Fibroblast of the conjunctiva (primary cell): Measurements from ENCODE around the gene VDAC2.
A peak's percentile ranks its signal among the peaks of the same experiment; 100 is the strongest.
"Not testable (repeated sequence)": the region's sequence is repeated elsewhere in the genome, so short reads cannot be mapped to it uniquely, and the experiment has no call there.

Source experiments
- DNase-seq: peaks from one replicate; pipeline ENCODE4 v3.0.0-alpha.2; 2010; ENCODE audit warnings: low read depth

Gene VDAC2, protein sequence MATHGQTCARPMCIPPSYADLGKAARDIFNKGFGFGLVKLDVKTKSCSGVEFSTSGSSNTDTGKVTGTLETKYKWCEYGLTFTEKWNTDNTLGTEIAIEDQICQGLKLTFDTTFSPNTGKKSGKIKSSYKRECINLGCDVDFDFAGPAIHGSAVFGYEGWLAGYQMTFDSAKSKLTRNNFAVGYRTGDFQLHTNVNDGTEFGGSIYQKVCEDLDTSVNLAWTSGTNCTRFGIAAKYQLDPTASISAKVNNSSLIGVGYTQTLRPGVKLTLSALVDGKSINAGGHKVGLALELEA

DNA sequence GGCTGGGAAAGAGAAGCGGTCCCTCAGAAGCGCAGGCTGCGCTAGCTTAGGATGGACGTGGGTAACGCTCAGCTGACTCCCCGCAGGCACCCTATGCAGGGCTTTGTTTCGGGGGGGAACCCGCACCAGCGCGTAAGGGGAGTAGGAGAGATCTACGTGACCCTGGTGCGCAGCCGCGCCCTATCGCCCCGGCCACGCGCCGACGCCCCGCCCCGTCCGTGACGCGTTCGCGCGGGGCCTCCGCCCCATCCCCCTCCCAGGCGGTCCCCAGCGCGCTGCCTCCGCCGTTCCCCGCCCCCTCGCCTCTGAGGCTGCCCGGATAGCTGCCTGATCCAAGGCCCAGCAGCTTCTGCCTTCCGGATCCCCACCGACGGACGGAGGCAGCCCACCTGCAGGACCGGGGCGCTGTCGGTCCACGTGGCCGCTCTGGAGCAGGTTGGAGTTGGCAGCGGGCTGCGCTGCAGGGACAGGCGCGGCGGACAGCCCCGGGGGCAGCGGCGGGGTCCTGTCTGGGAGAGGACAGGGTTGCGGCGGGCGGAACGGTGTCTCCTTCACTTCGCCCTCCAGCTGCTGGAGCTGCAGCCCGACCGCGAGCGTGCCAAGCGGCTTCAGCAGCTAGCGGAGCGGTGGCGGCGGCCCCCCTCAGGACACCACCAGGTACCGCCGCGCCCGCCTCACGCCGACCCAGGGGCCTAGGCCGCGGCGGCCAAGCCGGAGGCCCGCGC is at the start of gene VDAC2:
VDAC2 (plus strand) TSS at position 515 of the 725 bp plus-strand sequence. CDS start 363 bp downstream, outside the sequence.
- peak; percentile 70 for DNase-seq

DNA sequence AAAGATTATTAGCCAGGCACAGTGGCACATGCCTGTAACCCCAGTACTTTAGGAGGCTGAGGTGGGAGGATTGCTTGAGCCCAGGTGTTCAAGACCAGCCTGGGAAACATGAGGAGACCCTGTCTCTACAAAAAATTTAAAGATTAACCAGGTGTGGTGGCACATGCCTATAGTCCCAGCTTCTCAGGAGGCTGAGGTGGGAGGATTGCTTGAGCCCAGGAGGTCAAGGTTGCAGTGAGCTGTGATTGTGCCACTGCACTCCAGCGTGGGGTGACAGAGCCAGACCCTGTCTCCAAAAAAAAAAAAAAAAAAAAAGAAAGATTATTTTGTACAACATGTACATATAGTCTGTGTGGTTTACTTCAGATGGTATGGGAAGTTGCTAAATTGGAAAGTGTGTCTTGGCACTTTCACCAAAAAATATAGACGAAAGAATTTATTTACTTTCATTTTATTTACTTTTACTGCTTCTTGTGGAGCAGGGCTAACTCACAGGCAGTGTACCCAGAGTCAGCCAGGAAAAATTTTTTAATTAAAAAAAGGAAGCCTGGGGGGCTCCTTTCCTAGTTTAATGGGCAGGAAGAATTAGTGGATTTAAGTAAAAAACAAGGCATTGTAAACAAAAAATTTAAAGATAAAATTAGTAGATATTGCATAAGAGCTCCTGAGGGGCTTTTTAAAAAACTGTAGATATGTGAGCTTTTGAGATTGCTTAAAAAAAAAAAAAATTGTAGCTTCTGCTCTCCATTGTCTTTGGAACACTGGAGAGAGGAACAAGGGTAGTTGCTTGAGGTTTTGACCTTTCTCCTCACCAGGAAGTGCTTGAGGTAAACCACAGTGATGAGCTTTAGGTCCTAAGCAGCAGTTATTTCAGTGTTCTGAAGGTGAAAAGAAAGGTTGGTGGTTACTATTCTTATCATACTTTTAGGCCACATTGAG is 44.6 kb upstream of the VDAC2 start:
- DNase-seq = no peak

DNA sequence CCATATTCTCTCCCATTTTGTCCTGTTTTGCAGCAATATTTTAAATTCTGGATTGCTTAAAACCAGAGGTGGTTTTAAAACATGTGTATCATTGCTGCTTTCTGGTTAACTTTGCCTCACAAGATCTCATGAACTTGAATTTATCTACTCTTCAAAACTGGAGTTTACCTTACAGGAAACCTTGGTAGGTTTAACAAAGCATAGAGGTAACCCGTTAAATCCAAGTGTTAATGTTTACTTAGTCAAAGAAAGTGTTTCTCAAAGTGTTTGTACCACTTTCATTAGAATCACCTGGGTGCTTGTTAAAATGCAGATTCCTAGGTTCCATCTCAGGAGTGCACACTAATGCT is 44.0 kb upstream of the VDAC2 start:
- DNase-seq = no peak

DNA sequence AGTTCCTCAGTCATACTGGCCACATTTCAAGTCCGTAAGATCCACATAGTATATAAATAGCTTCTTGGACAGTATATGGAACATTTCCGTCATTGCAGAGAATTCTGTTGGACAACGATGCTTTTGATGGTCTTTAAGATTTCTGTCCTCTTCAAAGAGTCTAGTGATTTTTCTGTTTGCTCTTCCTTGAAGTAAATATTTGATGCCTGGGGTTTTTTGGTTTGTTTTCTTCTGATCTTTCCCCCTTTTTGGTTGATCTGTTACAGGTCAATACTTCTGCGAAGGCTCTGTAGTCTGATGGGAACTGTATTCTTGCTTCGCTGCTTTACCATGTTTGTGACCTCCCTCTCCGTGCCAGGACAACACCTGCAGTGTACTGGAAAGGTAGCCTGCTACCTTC is 42.3 kb upstream of the VDAC2 start:
- DNase-seq = no peak

DNA sequence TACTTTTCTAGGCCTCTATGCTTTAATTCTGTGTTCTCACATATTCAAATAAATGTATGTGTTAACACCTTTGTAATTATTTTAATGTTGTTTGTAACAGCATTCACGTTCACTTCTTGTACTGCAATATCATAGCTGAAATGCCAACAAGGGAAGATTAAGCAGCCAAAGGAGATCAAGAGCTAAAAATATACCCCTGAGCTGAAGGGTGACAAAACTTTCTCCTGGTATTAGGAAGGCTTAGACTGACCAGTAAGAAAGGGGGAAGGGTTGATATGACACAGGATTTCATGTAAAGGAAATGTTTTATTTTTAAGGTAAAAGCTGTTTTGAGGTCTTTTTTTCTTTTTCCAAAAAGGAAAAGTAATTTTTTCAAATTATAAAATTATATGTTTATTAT is 40.4 kb upstream of the VDAC2 start:
- no peak for DNase-seq

DNA sequence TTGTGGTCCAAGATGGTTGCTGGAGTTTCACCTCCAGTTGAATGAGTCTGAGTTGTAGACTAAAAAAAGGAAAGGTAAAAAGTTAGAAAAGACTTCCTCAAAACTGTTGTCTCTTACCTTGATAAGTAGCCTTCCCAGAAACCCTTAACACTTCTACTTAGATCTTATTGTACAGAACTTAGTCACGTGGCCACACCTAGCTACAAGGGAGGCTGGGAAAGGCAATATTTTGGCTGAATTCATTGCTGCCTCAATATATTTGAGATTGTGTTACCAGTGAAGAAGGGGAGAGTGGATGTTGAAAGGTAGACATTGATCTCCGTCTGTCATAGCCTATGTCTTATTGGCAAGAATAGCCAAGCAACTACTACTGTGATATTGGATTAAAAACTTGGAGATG is 35.5 kb upstream of the VDAC2 start:
- DNase-seq = no peak

DNA sequence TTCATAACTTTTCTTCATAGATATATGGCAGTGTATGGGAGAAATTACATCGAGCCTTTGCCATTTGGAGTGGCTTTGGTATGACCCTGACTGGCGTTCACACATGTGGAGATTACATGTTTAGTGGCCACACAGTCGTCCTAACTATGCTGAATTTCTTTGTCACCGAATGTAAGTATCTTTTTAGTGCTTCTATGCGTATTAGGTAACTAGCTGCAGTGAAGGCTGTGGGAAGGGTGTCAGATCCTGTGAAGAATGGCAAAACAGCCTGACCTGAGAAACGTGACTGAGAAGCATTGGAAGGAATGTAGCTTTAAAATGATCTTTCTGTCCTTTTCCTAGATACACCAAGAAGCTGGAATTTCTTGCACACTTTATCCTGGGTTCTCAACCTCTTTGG is 34.5 kb upstream of the VDAC2 start:
- DNase-seq = no peak

DNA sequence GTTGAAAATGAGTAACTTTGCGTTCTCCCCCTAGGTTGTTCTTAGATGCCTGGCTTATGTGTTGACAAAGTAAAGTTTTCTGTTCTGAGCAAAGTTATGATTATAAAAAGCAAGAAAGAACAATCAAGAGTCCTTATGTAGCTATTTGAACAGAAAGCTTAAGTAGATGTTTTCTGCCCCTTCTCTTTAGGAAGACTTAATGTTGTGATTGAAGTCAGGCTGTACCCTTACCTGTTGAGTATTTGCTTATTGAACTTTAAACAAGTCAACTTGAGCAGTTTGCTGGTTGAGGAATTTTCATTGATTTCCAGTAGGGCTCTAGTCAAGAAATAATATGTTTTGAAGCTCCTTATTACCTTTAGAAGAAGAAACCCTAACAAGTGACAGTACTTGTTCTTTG is 33.9 kb upstream of the VDAC2 start:
- DNase-seq = no peak

DNA sequence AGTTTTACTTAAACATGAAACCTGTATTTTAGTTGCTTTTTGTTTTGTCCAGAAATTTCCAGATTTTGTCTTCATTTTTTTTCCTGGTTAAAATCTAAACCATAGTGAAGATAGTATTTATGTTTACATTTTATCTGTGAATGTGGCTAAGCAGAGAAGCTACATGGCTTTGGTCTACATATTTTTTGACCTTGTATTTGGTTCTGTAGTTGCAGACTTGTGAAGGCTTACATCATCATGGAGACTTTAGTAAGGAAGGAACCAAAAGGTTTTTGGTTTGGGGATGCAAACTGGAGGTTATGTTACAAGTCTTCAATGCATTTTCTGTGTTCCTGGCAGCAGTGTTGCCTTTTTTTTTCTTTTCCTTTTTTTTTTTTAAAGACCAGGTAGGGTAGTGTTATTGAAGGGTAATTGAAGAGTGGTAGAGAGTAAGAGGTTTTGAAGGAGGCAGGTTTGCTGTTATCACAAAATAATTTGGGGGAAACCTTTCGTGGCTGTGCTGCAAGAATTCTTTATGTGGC is 30.9 kb upstream of the VDAC2 start:
- DNase-seq = no peak

DNA sequence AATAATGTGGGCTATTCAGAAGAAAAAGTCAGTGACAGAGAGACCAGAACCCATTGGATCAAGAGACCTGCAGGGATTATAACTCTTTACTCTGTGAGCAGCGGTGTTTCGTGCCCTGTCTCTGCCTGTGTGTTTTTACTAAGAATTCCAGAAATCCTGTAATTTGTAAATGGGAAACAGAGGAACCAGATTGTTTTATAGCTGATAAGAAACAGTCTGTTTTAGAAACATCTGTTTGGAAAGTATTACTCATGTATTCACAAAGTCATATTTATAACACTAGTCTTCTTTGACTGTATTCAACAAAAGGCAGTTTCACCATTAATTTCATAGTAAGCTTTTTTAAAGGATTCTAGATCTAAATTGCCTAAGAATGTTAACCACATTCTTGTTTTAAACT is 30.0 kb upstream of the VDAC2 start:
- no peak for DNase-seq

DNA sequence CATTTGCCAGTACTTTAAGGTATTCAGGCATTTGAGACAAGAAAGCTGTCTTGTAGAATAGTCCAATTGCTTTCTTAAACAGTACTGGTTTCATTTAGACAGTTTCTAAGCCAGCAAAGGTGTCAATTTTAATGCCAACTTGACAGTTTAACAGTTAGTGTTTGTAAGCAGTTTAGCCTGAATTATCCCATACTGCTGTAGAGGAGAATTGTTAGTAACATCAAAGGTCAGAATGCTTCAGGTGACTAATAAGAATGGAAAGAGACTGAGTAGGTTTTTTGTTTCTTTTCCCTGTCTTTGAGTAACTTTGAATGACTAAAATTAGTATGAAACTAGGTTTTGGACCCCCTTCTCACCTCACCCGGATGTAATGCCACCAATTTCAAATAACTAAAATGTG is 29.5 kb upstream of the VDAC2 start:
- no peak for DNase-seq

DNA sequence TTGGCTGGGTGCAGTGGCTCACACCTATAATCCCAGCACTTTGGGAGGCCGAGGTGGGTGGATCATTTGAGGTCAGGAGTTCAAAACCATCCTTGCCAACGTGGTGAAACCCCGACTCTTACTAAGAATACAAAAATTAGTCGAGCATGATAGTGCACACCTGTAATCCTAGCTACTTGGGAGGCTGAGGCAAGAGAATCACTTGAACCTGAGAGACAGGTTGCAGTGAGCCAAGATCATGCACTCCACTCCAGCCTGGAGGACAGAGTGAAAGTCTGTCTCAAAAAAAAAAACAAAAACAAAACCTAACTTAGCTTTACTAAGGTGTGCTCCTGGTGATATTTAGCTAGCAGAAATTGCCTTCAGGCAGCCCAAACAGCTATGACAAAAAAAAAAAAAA is 24.3 kb upstream of the VDAC2 start:
- DNase-seq = no peak

DNA sequence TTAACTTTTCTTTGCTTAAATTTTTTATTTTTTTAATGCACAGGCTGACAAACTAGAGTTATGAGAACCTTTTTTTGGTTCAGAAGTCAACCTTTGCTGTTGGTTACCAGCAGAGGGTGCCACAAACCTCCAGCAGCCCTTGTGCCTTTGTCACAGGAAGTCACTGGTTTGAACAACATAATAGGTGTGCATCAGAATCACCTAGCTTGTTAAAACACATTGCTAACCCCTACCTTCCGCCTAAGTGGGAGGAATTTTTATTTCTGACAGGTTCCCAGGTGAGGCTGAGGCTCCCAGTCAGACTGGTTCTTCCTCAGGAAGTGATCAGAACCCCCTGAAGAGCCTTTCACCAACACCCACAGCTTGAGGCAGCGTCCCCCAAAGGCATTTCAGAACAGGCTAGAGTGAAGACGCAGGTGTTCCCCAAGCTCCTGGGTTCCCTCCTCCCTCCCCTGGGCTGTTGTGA is 22.6 kb upstream of the VDAC2 start:
- DNase-seq = no peak

DNA sequence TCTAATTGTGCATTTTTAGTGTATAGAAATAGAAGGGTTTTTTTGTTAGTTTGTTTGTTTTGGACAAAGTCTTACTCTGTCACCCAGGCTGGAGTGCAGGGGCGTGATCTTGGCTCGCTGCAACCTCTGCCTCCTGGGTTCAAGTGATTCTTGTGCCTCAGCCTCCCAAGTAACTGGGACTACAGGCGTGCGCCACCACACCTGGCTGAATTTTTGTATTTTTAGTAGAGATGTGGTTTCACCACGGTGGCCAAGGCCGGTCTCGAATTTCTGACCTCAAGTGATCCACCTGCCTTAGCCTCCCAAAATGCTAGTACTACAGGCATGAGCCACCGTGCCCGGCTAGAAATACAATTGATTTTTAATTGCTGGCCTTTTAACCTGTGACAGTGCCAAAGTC is 22.1 kb upstream of the VDAC2 start:
- not testable (repeated sequence) for DNase-seq

DNA sequence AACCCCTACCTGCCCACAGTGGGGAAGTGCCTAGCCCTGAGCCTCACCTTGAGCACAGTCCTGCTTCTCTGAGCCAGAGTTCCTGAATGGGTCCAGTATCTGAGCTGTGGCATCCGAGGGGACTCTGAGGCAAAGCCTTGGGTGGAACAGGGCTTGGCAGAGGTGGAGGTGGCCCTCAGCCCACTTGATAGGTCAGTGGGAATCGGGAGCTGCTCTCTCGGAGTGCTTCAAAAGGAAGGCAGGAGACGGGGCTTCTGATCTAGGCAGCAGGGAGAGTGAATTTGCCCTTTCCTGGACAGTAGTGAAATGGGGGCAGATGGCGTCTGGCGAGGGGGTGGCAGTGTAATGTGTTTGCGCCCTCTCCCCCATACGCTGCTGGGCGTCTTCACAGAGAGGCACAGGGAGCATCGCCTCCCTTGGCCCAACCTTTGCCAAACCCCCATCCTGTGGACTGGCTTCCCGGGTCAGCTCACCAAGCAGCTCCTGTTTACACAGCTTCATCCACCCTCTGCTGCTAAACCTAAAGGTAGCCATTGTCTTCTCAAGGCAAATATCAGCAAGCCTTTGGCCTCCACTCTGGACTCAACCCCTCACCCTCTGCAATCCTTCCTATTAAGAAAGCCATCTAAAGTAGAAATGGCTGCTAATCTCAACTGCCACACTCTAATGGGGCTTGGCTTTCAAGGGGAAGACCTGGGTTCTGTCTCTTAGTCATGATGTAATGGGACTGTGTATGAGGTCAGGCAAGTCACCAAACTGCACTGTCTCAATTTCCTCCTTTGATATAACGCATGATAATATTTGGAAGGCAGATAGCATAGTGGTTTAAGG is 21.1 kb upstream of the VDAC2 start:
- no peak for DNase-seq

DNA sequence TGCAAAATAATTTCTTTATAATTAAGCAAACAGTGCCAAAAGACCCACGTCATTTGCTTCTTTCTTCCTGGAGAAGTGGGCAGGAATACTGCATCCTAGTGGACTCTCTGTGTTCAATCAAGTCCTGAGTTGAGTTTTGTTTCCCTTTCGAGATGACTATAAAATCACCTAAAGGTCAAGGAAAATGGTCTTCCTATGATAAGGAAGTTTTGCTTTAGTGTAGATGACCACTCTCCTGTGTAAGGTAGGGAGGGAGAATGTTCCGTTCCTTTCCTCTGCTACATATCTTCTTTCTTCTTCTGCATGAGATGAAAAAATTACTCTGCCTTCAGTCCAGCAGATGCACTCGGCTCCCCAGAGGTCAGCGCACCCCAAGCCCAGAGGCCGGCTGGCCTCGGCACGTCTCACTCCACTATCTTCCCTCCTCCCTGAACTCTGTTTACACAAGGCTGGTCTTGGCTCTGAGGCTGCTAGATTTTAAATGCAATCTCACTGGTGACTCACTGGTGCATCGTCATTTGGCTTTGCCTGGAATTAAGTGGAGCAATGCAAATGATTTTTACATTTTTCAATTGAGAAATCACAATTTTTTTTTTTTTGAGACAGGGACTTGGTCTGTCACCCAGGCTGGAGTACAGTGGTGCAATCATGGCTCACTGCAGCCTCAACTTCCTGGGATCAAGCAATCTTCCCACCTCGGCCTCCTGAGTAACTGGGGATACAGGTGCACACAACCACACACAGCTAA is 18.6 kb upstream of the VDAC2 start:
- peak; percentile 76 for DNase-seq

DNA sequence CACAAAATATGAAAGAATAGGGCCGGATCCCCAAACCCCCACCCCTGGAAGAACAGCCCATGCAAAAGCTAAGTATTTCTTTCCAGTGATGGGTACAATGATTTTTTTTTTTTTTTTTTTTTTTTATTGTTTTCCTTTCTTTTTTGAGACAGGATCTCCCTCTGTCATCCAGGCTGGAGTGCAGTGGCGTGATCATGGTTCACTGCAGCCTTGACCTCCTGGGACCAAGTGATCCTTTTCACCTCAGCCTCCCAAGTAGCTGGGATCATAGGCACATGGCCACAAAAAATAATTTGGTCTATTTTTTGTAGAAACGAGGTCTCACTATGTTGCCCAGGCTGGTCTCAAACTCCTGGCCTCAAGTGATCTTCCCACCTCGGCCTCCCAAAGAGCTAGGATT is 16.0 kb upstream of the VDAC2 start:
- not testable (repeated sequence) for DNase-seq

DNA sequence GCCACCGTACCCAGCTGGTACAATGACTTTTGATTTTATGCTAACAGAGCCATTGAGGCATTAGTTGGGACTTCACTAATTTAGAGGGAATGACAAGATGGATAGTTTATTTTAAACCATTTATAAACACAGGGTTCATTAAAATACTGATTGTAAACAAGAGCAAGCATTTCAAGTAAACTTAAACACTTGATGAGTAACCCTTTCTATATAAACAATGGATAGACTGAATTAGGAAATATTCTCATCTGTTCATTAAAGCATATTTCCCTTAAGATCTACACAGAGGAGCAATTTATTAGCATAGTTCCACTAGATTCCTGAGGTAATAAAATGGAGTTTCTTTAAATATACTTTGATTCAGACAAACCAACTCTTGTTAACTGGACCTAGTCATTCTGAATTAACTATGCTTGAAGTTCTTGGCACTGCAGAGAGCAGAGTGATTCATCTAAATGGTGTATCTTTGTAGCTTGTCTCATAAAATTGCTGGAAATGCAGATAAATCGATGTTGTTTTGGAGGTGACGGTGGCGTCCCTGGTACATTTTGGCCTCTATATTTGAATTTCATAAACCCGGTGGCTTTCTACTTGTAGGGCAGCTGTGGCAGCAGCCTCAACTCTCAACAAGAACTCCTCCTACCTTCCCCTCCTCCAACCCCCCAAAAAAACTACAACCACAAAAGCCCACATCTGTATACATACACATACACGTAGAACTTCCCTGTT is 15.4 kb upstream of the VDAC2 start:
- DNase-seq = no peak

DNA sequence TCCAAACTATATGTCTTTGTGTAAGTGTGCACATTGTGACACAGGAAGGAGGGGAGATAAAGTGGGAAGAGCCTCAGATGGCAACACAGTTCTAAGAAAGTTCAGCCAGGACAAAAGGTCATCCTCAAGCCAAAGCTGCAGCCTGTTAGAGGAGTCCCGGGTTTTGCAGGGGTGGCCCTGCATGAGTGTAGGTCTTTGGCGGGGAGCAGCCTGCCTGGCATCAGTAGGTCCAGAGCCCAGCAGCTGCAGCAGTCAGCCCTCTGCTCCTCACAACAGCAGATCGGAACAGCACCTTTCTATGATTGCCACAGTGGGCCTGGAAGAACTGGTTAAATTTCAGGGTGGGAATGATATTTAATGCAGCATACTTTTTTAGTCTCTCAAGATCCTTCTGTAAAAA is 13.5 kb upstream of the VDAC2 start:
- DNase-seq = no peak

DNA sequence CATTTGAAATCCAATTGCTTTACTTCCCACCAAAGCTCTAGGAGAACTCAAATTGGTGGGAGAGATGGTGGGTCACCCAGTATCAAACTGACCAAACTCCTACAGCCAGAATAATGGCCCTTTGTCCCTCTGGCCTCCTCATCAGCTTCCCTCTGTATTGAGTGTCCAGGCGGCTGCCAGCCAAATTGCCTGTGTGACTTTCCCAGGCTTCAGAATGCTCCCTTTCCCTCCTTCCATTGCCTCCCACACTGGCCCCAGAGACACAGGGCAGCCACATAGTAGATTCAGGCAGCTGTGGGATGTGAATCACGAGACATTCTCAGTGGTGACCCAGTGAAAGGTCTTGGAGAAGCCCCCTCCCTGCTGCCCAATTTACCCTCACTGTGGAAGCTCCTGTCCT is 12.7 kb upstream of the VDAC2 start:
- DNase-seq = no peak
